ENCODE measurements around the gene CPB2.

- TF ChIP-seq, protein P1, sequence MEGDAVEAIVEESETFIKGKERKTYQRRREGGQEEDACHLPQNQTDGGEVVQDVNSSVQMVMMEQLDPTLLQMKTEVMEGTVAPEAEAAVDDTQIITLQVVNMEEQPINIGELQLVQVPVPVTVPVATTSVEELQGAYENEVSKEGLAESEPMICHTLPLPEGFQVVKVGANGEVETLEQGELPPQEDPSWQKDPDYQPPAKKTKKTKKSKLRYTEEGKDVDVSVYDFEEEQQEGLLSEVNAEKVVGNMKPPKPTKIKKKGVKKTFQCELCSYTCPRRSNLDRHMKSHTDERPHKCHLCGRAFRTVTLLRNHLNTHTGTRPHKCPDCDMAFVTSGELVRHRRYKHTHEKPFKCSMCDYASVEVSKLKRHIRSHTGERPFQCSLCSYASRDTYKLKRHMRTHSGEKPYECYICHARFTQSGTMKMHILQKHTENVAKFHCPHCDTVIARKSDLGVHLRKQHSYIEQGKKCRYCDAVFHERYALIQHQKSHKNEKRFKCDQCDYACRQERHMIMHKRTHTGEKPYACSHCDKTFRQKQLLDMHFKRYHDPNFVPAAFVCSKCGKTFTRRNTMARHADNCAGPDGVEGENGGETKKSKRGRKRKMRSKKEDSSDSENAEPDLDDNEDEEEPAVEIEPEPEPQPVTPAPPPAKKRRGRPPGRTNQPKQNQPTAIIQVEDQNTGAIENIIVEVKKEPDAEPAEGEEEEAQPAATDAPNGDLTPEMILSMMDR (IDR thresholded peaks at IDR 0.05; ENCODE audit: low read depth, low read length): no peak
- no peak for TF ChIP-seq EZH2phosphoT487 (IDR thresholded peaks at IDR 0.05; ENCODE audit: low read depth)
These were observed 27.3 kb upstream of the CPB2 start for GRCh38 chr13:46132109-46132508.

Measured in OCI-LY3 (cell line).